Activated B cell treated with CpG ODN at 0.5 μM for 24 hours (primary cell): ENCODE data around the gene NCCRP1. TPM values are rescaled to one million over a fixed set of nuclear protein-coding genes. Genes with fewer than 3 reads are reported as not detected.
A peak's percentile ranks its signal among the peaks of the same experiment; 100 is the strongest.
"Not testable (repeated sequence)": the region's sequence is repeated elsewhere in the genome, so short reads cannot be mapped to it uniquely, and the experiment has no call there.

Source experiments
- ATAC-seq: fragments of 200-7000 bp; cut with Tn5 transposase; one replicate; pipeline ENCODE4 v1.10.0; 2021; ENCODE audit warnings: low read depth, mild to moderate bottlenecking, moderate library complexity
- CTCF ChIA-PET: fragments of 350-600 bp; sonication (Branson Sonifier 250); formaldehyde crosslinking; loops from one replicate; lab custom pipeline; 2021; ENCODE audit warnings: antibody characterized with exemption; lab: Charles Lee
- POLR2A ChIA-PET: fragments of 350-600 bp; sonication (Branson Sonifier 250); formaldehyde crosslinking; loops from one replicate; lab custom pipeline; 2021; ENCODE audit warnings: antibody characterized with exemption; lab: Charles Lee
- DNase-seq: peaks from one replicate; pipeline ENCODE4 v3.0.0; 2022
- H3K27ac Mint-ChIP-seq: one replicate; pipeline ENCODE4 v1.8.0; 2020; ENCODE audit warnings: mixed read lengths
- H3K27me3 Mint-ChIP-seq: one replicate; pipeline ENCODE4 v1.8.0; 2021; ENCODE audit warnings: mixed read lengths
- H3K36me3 Mint-ChIP-seq: one replicate; pipeline ENCODE4 v1.8.0; 2021; ENCODE audit warnings: low read depth, mixed read lengths
- H3K4me1 Mint-ChIP-seq: one replicate; pipeline ENCODE4 v1.8.0; 2021; ENCODE audit warnings: mixed read lengths
- H3K4me3 Mint-ChIP-seq: one replicate; pipeline ENCODE4 v1.8.0; 2020; ENCODE audit warnings: mild to moderate bottlenecking, mixed read lengths
- H3K9me3 Mint-ChIP-seq: one replicate; pipeline ENCODE4 v1.8.0; 2020; ENCODE audit warnings: mixed read lengths
- CTCF ChIP-seq: fragments of 200-600 bp; IDR thresholded peaks from one replicate; pipeline ENCODE4 v1.8.0; 2022; ENCODE audit warnings: antibody characterized with exemption, mild to moderate bottlenecking
- intact Hi-C: fragments of 100-400 bp; cut with micrococcal nuclease; formaldehyde crosslinking; loops from one replicate; pipeline ENCODE4 v1.15.1; 2024
- total RNA-seq: library from RNA; stranded (reverse); gene quantifications from 2 replicates; pipeline ENCODE4 v1.2.3, GENCODE V29; 2022

NCCRP1 gene
- total RNA-seq, 1 donor from 2014 or later = not detected

- DNase-seq (no peak), ATAC-seq (no peak)
- Mint-ChIP-seq H3K9me3 (no peaks in the 10 kb centered on the region), H3K27me3 (peaks cover 7% of the 10 kb centered on the region), H3K4me3 (no peak overlapping the region), H3K36me3 (no peaks in the 10 kb centered on the region), H3K27ac (no peak overlapping the region), H3K4me1 (no peaks in the 10 kb centered on the region)
- POLR2A ChIA-PET = no interaction called here
- CTCF ChIA-PET = interaction anchor here (1.2 kb wide), 1 partner anchor 87 kb away, joined by 3 read pairs; no protein-coding TSS in a partner anchor
- TF ChIP-seq CTCF = no peak
- intact Hi-C loops = no loop called here
Observed at GRCh38 chr19:39209196-39209595, 12.4 kb downstream of the NCCRP1 start.

GRCh38 chr19:39211731-39212374 lies 15.1 kb downstream of the NCCRP1 start:
- H3K4me3 Mint-ChIP-seq = no peak overlapping the region
- ATAC-seq (no peak), DNase-seq (no peak)
- ChIA-PET POLR2A (interaction anchor here (0.8 kb wide), 1 partner anchor 8 kb away, joined by 3 read pairs; no protein-coding TSS in a partner anchor), CTCF (interaction anchor here (1.0 kb wide), 1 partner anchor 117 kb away, joined by 3 read pairs; no protein-coding TSS in a partner anchor)
- H3K4me1 Mint-ChIP-seq = no peaks in the 10 kb centered on the region
- H3K36me3 Mint-ChIP-seq = no peaks in the 10 kb centered on the region
- H3K27ac Mint-ChIP-seq = no peak overlapping the region
- no peak for TF ChIP-seq CTCF
- intact Hi-C loops = loop anchor here (1.0 to 5.0 kb wide), 2 partner anchors 116 to 320 kb away; partner anchors contain the start of gene EID2B
- H3K27me3 Mint-ChIP-seq = peaks cover 5% of the 10 kb centered on the region
- peaks cover under 1% of the 10 kb centered on the region for H3K9me3 Mint-ChIP-seq

GRCh38 chr19:39212375-39212742 lies 15.6 kb downstream of the NCCRP1 start:
- TF ChIP-seq CTCF = no peak
- H3K27me3 Mint-ChIP-seq = peaks cover 10% of the 10 kb centered on the region
- H3K9me3 Mint-ChIP-seq = peaks cover 5% of the 10 kb centered on the region
- ChIA-PET CTCF (interaction anchor here (1.0 kb wide), 1 partner anchor 117 kb away, joined by 3 read pairs; no protein-coding TSS in a partner anchor), POLR2A (interaction anchor here (0.8 kb wide), 1 partner anchor 9 kb away, joined by 3 read pairs; no protein-coding TSS in a partner anchor)
- ATAC-seq = peak; percentile 40
- DNase-seq = no peak
- H3K36me3 Mint-ChIP-seq = no peaks in the 10 kb centered on the region
- no peaks in the 10 kb centered on the region for H3K4me1 Mint-ChIP-seq
- H3K4me3 Mint-ChIP-seq = no peak overlapping the region
- H3K27ac Mint-ChIP-seq = no peak overlapping the region
- intact Hi-C loops = loop anchor here (1.0 to 5.0 kb wide), 2 partner anchors 116 to 320 kb away; partner anchors contain the start of gene EID2B

- H3K27me3 Mint-ChIP-seq = peaks cover 15% of the 10 kb centered on the region
- H3K27ac Mint-ChIP-seq, H3K36me3 Mint-ChIP-seq, H3K4me1 Mint-ChIP-seq, CTCF ChIA-PET, POLR2A ChIA-PET, ATAC-seq, DNase-seq, H3K9me3 Mint-ChIP-seq, H3K4me3 Mint-ChIP-seq, intact Hi-C loops: not testable (repeated sequence)
Observed at GRCh38 chr19:39215323-39215722, 18.6 kb downstream of the NCCRP1 start.

- H3K27ac Mint-ChIP-seq = no peak overlapping the region
Observed at GRCh38 chr19:39217094-39217493, 20.3 kb downstream of the NCCRP1 start.

More at GRCh38 chr19:39217094-39217493, 20.3 kb downstream of the NCCRP1 start:
- no peak for DNase-seq
- peaks cover 23% of the 10 kb centered on the region for H3K27me3 Mint-ChIP-seq
- H3K4me3 Mint-ChIP-seq = no peak overlapping the region
- no peaks in the 10 kb centered on the region for H3K36me3 Mint-ChIP-seq
- no peaks in the 10 kb centered on the region for H3K4me1 Mint-ChIP-seq
- no peak for ATAC-seq
- ChIA-PET POLR2A (interaction anchor here (0.7 kb wide), 1 partner anchor 9 kb away, joined by 5 read pairs; no protein-coding TSS in a partner anchor), CTCF (no interaction called here)
- H3K9me3 Mint-ChIP-seq = peaks cover 5% of the 10 kb centered on the region
- intact Hi-C loops = no loop called here
- TF ChIP-seq CTCF = no peak
